Smooth muscle cell of the brain vasculature (primary cell): ENCODE results near the gene REPS1.
"Not testable (repeated sequence)": the region's sequence is repeated elsewhere in the genome, so short reads cannot be mapped to it uniquely, and the experiment has no call there.

ENCODE experiments used
- DNase-seq: peaks from one replicate; pipeline ENCODE4 v3.0.0-alpha.2; 2012; ENCODE audit warnings: low read depth, low spot score

The REPS1 gene

DNA sequence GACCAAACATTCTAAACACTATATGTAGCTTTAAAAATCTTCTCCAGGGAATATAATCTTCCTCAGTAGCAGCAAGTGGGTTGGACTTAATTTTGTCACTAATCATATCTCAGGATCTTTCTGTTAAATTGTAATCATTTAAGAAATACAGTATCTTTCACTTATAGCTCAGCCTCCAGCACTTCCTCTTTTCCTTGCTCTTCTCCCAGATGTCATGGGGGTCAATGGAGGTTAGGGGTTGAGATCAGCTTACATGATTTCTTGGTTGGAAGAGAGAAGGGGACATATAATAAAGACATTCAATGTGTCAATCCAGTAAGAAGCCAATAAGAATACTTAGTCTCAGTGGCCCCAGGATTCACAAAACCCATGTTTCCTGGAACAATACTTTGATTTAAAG lies 15.7 kb upstream of the REPS1 start:
- DNase-seq = no peak

DNA sequence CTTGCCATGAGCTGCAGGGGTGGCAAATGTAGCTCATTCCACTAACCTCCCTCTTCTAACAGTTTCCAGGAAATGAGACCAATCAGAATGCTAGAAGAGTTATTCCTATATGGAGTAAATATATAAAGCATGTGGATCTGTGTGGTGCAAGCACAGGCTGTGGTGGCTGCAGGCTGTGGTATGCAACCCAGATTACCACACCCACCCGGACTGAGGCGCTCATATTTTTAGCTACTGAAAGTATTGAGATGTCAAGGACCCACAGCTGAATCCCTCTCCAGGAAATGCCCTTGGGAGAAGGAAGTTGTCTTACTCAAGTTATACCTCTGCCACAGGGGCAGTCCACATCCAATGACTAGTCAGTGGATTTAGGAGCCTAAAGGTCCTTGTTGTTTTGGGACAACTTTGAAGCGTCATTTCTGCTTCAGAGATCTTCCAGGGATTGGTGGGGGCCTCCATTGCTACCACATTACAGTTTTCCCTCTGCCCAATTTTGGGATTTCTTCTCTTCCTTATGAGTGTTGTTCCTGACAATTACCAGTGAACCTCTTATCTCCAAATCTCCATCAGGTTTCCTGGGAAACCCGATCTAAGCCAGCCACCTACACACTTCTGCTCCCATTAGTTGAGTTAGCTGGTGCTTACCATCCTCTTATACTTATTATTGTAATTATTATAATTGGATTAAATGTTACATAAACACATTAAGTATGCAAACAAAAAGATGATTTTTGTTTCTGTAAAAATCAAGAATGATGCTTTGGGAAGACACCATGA lies 12.1 kb upstream of the REPS1 start:
- no peak for DNase-seq

DNA sequence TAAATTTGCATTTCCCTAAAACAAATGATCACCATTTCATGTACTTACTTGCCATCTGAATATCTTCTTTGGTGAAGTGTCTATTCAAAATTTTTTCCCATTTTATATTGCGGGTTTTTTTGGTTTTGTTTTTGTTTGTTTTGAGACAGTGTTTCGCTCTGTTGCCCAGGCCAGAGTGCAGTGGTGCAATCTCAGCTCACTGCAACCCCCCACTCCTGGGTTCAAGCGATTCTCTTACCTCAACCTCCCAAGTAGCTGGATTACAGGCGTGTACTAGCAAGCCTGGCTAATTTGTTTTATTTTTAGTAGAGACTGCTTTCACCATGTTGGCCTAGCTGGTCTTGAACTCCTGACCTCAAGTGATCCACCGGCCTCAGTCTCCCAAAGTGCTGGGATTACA lies 9.1 kb upstream of the REPS1 start:
- no peak for DNase-seq

DNA sequence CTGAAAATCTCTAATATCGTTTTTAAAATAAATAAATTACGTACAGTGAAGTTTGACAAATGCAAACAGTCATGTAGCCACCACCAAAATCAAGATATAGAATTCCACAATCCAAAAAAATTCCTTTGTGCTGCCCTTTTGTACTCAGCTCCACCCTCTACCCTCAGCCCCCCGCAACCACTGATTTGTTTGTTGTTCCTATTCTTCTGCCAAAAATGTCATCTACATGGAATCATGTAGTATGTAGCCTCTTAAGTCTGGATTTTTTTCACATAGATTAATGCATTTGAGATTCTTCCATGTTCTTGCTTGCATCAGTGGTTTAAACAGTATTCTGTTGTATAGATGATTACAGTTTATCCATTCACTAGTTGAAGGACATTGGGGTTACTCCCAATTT lies 8.5 kb upstream of the REPS1 start:
- DNase-seq = no peak

DNA sequence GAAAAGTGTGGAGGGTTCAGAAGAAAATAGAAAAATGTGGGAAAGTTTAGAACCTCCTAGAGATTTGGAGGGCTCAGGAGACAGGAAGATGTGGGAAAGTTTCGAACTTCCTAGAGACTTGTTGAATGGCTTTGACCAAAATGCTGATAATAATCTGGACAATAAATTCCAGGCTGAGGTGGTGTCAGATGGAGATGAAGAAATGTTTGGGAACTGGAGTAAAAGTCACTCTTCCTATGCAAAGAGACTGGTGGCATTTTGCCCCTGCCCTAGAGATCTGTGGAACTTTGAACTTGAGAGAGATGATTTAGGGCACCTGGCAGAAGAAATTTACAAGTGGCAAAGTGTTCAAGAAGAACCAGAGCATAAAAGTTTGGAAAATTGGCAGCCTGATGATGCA lies 5.4 kb upstream of the REPS1 start:
- DNase-seq = not testable (repeated sequence)

DNA sequence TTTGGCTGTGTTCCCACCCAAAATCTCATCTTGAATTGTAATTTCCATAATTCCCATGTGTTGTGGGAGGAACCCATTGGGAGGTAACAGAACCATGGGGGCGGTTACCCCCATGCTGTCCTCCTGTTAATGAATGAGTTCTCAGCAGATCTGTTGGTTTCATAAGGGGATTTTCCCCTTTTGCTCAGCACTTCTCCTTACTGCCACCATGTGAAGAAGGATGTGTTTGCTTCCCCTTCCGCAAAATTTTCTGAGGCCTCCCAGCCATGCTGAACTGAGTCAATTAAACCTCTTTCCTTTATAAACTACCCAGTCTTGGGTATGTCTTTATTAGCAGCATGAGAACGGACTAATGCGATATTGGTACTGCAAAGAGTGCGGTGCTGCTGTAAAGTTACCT lies 4.9 kb upstream of the REPS1 start:
- not testable (repeated sequence) for DNase-seq

DNA sequence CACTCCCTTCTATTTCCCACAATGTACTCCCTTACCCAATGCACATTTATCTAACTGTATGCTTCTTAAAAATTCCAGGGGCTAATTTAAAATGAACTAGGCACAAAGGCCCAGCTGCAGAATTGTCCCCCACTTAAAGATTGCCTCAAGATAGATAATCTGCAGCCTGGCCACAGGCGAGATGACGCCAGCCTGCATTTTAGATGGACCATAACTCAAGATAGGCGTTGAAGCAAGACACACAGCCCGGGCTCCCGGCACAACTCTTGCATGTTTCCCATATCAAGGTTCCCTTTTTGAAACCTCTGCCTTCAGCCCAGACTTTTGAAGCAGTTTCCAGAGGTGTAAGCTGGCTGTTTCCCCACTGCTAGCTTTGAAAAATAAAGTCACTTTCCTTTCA lies 3.2 kb upstream of the REPS1 start:
- DNase-seq = no peak

DNA sequence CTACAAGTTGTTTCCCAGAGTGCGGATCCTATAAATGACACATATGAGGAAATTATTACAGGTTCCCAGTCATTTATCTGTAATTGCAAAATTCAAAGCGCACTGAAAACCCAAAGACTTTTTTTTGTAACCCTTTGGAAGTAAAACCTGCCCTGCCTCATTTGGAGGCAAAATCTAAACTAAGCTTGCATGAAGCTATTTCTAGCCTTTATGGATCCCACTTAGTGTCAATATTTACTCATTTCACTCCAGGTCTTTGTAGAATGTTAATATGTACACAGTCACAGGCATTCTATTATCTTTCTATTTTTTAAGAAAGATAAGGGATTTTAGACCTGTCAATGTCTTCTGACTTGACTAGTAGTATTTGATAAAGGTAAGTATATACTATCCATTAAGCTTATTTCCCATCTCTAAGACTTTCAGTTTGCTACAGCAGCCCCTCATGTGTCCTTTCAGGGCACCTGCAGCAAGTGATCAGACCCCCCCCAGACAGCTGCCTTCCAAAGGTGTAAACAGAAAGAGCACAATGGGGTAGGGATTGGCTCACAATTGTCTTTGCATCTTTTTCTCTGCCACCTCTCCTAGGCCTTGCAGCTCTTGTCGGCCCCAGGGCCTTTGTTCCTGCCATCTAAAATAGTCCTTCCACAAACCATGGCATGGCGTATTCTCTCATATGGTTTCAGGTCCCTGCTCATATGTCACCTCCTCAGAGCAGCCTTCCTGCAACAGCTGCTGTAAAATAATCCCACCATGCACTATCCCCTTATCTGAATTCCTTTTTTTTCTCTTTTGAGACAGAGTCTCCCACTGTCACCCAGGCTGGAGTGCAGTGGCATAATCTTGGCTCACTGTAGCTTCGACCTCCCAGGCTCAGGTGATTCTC lies 1.3 kb upstream of the REPS1 start:
- no peak for DNase-seq

DNA sequence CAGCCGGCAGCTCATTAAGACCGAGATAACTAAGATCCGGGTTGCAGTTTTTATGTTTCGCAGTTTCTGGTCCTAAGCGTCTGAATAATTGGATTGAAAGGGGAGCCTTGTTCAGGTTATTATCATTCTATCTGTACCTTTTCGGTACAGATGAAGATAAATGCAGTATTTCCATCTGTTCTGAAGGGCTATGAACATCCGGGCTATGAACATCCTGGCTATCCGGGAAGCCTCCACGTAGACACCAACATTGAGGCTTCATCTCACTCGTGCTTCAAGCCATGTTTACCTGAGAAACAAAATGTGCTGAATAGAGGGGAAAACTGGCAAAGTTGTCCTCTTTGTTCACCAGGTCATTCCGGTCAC lies 399 bp upstream of the REPS1 start:
- DNase-seq = no peak

DNA sequence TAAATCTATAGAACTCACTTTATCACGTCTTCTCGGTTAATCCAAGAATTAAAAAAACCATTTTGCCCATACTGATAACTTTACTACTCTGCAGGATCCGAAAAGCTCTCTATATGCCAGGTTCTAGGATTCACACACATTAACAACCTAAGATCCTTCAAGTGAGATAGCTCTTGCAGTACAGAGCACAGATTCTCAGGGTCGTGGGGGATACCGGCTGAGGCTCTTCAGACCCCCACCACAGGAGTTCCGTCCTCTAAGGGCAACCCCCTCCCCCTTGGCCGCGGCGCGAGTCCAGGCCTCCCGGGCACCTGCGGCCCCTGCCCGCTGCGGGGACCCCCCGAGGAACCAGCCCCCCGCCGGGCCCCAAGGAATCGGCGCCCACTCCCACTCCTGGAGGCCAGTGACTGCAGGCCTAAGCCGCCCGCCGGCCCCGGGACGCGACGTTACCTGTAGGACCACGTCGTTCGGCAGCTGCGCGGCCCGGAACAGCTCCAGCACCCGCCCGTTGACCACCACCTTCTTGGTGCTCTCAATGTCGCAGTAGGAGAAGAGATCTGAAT lies 892 bp downstream of the REPS1 start:
- no peak for DNase-seq

DNA sequence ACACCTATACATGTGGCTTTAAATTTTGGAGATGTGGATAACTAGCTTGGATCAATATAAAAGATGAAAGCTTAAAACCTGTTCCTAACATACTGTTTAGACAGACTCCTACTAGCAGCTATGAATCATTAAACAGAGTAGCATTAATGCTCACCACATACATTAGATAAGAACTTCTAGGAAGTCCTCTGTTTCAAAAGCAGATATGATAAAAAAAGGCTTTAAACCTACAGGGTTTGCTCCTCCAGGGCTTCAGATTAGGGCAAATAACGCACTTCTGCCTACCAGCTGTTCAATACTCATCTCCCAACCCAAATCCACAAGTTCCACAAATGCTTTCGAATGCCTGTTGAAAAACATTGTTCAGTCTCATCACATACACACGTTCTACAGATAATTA lies 1.5 kb downstream of the REPS1 start:
- DNase-seq = no peak

DNA sequence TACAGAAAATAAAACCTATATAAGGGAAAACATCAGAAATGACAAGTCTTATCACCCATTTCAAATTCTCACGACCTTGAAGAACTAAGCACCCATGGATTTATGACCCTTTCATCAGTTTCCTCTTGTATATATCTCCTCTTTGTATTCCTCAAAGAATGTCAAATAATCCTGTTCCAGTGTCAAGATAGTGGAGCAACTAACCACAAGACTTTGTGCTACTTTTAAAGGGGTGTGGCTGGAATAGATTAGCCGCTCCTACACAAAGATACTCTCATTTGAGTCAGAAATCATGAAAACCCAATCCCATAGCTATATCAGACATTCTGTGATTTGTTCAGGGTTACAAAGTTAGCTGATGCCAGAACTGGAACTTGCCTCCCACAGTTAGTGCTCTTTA lies 6.6 kb downstream of the REPS1 start:
- DNase-seq = no peak

DNA sequence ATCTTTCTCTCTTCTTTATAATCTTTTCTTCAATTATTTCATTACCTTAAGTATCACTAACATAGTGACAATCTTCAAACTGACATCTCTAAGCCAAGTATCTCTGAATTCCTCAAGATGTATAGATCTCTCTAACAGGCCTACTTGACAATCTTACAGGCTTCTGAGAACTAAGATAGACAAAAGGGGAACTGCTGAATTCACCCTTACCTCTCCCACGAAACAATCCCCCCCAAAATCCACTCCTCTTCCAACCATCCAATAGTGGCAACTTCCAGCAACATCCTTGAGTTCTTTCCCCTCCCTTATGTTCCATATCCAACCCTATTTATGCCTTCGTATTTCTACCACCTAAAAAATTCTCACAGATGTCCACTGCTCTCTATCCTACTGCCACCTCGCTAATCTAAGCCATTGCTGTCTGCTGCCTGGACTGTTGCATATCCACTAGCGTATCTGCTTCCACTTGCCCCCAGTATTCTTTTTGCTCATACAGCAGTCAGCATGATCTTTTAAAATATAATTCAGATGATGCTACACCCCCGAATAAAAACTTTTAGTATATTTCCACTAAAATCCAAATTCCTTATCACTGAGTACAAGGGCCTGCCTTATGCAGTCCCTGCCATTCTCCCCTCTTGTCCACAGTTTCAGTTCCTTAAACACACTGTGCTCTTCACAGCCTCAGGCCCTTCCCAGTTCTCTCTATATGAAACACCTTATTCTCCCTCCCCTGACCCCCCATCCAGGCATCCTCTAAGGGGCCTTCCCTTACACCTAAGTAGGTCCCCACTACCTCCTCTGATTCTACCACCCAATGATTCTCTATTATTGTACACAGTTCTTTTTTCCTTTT lies 8.0 kb downstream of the REPS1 start:
- no peak for DNase-seq

DNA sequence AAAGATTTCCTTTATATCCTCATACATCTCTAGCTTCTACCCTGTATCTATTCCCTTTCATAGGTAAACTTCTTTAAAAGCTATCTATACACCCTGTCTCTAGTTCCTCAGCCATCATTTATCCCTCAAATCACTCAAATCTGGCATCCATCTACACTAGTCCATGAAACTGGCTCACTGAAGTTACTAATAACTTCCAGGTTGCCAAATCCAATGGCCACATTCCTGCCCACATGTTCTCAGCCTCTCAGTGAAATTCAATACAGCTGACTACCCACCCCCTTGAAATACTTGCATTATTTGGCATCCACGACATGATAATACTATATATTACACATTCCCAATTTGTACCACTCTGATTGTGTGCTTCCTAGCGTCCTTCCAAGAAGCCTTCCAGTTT lies 8.7 kb downstream of the REPS1 start:
- DNase-seq = no peak

DNA sequence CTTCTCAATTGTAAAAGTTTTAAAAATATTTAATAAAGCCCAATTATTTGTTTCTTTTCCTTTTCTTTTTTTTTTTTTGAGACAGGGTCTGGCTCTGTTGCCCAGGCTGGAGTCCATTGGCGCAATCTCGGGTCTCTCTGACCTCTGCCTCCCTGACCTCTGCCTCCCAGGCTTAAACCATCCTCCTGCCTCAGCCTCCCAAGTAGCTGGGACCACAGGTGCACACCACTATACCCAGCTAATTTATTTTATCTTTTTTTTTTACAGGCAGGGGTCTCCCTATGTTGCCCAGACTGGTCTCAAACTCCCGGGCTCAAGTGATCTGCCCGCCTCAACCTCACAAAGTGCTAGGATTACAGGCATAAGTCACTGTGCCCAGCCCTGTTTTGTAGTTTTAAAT lies 9.8 kb downstream of the REPS1 start:
- no peak for DNase-seq

DNA sequence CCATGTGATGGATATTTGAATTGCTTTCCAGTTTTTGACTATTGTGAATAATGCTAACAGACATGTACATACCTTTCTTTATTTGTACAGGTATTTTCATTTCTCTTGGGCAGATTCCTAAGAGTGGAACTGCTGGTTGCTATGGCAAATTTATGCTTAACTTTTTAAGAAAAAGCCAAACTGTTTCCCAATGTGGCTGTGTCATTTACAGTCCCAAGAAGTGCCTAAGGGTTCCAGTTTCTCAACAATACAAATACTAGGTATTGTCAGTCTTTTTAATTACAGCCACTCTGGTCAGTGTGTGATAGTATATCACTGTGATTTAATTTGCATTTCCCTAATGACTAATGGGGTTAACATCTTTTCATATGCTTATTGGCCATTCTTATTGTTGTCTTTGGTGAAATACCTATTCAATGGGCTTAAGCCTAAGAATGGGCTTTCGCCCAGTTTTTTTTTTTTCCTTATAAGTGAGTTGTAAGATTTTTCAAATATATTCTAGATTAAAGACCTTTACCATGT lies 10.3 kb downstream of the REPS1 start:
- no peak for DNase-seq

DNA sequence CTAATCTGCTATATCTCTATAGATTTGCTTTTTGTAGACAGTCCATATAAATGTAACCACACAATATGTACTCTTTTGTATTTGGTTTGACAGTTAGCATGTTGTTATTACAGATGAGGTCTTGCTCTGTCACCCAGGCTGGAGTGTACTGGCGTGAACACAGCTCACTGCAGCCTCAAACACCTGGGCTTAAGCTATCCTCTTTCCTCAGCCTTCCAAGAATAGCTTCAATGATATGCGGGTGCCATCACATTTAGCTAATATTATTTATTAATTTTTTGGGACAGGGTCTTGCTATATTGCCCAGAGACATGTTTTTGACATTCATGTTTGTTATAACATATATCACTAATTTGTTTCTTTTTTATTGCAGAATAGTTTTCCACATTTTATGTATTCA lies 10.8 kb downstream of the REPS1 start:
- no peak for DNase-seq

DNA sequence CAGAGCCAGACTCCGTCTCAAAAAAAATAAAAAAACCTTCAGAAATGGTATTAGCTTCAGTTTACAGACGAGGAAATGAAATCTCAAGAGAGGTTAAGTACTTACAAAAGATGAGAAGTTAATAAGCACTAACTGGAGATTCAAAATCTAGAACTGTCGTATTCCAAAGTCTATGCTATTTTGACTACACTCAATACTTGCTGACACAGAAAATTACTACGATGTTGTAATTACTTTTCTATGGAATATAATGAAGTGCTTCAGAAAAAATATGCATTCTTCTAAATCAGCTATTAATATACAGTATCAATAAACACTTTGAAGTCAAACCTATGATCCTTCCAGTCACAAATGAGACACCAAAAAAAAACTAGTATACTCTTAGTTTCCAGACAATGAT lies 12.2 kb downstream of the REPS1 start:
- no peak for DNase-seq

DNA sequence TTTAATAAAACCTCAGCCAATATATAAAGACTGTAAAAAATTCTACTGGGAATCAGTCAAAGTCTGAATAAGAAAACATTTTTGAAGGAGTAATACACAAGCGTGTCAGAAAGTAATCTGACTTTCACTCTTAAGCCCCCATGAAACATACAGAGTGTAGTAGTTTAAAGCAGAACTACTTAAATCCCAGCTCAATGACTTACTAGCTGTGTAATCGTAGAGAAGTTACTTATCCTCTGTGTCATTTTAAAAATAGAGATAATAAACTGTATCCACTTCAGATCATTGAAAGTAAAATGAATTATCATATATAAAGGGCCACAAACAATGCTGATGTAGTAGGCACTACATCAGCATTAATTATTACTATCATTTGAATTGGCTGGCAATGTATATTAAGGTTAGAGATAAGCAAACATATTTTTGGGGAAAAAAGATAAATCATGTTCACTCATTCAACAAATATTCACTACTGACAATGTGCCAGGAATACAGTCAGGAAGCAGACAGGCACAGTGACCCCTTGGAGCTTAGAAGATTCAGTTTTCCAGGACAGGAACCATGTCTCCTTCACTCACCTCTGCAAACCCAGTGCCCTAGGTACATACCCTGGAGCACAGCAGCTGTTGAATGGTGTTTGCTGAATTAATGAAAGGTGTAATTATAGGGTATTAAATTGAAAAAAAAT lies 14.4 kb downstream of the REPS1 start:
- no peak for DNase-seq

DNA sequence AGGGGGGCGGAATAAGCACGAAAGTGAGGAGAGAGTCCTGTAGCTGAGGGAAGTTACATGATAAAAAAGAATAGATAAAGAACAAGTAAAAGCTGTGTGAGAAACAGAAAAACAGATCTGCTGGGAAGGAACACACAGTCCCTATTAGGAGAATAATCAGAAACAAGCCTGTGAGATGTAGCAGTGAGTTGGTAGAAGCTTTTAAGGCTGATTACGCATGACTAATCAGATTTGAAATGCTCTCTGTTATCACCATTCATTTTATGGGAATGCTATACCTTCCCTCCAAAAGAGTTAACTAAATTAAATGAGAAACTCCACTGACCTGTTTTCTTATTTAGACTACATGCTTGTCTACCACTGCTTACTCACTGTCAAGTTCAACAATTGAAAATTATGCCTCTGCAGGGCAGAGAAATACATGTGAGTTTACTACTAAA lies 15.8 kb downstream of the REPS1 start:
- no peak for DNase-seq

DNA sequence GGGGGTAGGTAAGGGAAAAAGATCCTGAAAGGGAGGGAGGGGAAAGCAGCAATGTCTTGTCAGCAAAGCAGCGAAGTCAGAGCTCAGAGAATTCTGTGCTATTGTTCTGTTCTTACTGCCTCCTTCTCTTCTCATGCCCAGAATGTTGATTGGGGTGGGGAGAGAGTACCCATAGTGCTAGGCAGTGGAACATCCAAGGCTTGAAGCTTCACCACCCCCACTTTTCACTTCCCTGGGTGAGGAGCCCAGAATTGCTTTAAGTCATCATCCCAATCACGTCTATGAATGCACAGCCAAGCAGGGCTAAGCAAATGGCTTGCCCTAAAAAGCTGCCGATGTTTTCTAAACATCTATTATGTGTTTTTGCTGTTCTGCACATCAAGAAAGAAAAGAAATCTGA lies 16.5 kb downstream of the REPS1 start:
- no peak for DNase-seq
